ENCODE results near the gene NT5C1B.

Gene NT5C1B

DNA sequence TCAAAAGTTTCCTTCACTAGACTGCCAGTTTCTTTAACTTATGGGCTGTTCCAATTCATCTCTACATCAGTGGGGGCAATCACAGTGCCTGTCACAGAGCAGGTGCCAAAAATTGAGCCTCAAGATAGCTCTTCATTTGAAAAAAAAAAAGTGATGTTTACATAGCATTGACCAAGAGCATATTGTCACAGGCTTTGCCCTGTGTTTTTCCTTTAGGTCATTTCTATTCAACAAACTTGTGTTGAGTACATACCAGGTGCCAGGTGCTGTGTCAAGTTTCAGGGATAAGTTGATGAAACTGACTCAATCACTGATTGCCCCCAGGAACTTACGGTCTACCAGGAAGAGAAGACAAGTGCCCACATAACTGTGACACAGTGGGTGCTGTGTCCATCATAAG lies 22.2 kb upstream of the NT5C1B start:
- DNase-seq (ENCODE audit: extremely low read depth, low read depth): no peak
- H3K4me3 ChIP-seq (replicated peaks; ENCODE audit: low read depth, low read length): no peak overlapping the region
- TF ChIP-seq, protein P1, sequence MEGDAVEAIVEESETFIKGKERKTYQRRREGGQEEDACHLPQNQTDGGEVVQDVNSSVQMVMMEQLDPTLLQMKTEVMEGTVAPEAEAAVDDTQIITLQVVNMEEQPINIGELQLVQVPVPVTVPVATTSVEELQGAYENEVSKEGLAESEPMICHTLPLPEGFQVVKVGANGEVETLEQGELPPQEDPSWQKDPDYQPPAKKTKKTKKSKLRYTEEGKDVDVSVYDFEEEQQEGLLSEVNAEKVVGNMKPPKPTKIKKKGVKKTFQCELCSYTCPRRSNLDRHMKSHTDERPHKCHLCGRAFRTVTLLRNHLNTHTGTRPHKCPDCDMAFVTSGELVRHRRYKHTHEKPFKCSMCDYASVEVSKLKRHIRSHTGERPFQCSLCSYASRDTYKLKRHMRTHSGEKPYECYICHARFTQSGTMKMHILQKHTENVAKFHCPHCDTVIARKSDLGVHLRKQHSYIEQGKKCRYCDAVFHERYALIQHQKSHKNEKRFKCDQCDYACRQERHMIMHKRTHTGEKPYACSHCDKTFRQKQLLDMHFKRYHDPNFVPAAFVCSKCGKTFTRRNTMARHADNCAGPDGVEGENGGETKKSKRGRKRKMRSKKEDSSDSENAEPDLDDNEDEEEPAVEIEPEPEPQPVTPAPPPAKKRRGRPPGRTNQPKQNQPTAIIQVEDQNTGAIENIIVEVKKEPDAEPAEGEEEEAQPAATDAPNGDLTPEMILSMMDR (IDR thresholded peaks at IDR 0.05; ENCODE audit: low read depth, low read length, missing control alignments): no peak

DNA sequence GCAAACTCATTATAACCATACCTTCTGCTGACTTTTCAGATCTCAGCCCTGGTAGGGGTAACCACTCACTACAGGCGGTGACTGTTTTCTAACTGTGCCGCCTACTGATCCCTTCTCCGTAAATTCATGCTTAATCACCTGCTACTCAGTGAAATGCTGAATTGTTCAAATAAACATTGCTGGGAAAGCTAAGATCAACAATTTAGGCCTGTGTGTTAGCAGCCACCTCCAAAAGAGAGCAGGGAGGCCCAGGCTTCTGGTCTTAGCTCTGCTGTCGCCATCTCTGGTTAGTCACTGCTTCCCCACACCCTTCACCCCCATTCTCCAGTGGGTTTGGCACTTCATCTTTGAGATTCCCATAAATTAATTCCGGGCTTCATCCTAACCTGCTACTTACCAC lies 21.8 kb upstream of the NT5C1B start:
- no peak overlapping the region for H3K4me3 ChIP-seq (replicated peaks; ENCODE audit: low read depth, low read length)
- DNase-seq (ENCODE audit: extremely low read depth, low read depth): no peak
- TF ChIP-seq, protein P1 (IDR thresholded peaks at IDR 0.05; ENCODE audit: low read depth, low read length, missing control alignments): no peak

DNA sequence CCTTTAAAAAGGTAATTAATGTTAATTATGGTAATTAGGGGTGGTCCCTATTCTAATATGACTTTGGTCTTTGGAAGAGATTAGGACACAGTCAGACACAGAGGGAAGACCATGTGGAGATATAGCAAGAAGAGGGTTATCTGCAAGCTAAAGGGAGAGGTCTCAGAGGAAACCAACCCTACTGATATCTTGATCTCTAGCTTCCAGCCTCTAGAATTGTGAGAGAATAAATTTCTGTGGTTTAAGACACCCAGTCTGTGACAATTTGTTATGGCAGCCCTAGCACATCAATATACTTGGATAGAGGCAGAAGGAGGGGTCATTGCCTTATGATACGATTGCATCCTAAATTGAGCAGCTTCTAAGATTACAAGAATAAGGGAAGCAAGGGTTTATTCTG lies 21.3 kb upstream of the NT5C1B start:
- no peak overlapping the region for H3K4me3 ChIP-seq (replicated peaks; ENCODE audit: low read depth, low read length)
- DNase-seq (ENCODE audit: extremely low read depth, low read depth): no peak
- TF ChIP-seq, protein P1 (IDR thresholded peaks at IDR 0.05; ENCODE audit: low read depth, low read length, missing control alignments): no peak

DNA sequence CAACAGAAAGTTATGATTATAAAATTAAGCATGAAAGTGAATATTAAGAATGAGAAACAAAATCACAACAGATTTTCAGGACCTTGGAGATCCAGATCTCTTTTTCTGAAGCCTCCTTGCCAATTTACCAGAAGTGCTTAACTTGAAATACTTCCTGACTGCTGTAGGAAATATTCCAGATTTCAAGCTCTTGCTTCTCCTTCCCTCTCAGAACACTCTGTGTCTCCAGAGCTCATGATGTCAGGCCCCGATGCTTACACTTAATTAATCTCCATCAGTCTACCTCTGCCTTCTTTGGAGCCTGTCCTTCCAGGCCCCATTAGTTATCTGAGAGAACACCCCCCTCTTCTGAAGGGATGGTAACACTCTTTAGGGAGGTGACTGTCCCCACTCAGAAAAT lies 20.7 kb upstream of the NT5C1B start:
- TF ChIP-seq, protein P1 (IDR thresholded peaks at IDR 0.05; ENCODE audit: low read depth, low read length, missing control alignments): no peak
- no peak for DNase-seq (ENCODE audit: extremely low read depth, low read depth)
- no peak overlapping the region for H3K4me3 ChIP-seq (replicated peaks; ENCODE audit: low read depth, low read length)

DNA sequence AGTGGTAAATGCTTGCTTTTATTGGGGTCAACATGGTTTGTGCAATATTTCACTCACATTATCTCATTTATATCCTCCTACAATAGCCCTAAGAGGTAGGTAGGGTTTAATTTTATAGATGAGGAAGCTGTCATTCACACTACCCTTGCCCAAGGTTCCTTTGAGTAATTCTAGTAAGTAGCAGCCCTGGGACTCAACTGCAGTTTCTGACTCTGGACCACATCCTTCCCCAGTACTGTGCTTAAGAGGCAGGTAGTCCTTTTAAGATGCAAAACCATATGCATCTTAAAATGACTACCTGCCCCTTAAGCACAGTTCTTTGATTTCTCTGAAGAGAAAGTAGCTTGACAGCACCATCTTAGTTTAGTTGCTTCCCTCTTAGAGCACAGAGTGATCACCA lies 15.7 kb upstream of the NT5C1B start:
- DNase-seq (ENCODE audit: extremely low read depth, low read depth): no peak
- H3K4me3 ChIP-seq (replicated peaks; ENCODE audit: low read depth, low read length): no peak overlapping the region

DNA sequence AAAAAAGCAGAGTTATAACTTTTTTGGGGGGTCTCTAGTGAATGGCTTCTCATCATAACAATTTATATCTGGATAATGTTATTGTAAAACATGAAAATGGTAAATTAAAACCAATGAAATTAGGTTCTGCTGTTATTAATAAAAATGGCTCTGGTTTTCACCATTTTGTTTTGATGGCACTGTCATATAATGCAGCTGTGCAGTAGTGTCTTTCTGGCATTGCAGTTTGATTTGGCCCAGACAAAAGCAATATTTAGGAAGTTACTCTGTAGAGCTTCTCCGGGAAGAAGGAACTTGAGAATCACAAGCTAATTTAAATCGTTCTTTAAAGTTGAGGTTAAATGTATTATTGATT lies 15.1 kb upstream of the NT5C1B start:
- TF ChIP-seq, protein P1 (IDR thresholded peaks at IDR 0.05; ENCODE audit: low read depth, low read length, missing control alignments): no peak
- H3K4me3 ChIP-seq (replicated peaks; ENCODE audit: low read depth, low read length): no peak overlapping the region
- no peak for DNase-seq (ENCODE audit: extremely low read depth, low read depth)

More for the DNA sequence above, 15.7 kb upstream of the NT5C1B start:
- TF ChIP-seq, protein P1 (IDR thresholded peaks at IDR 0.05; ENCODE audit: low read depth, low read length, missing control alignments): no peak

DNA sequence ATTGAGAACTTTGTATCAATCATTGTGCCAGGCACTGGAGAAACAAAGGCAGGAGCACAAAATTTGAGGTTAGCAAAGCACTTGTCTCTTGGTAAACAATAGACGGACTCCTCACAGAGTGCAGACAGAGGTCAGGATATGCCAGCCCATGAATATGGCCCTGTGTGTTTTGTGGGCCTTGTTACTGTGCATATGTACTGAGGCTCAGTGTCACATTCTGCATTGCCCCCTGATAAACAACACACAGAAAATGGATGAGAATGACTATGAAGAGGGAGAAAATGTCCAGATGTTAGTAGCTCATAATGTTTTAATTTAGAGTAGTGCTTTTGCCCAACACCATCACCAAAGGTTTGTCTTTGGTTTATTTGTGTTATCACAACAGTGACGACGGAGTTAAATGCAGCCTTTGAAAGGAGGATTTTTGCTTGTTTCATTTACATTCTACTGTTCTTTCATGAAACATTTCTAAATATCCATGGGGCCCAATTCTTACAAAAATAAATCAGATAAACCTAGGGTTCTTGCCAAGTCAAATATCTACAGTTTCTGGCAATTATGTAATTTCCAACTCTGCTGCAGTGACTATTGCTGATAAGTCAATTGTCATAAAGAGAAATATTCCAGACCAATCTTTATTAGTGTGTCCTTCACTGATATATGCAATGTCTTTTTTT lies 14.6 kb upstream of the NT5C1B start:
- TF ChIP-seq, protein P1 (IDR thresholded peaks at IDR 0.05; ENCODE audit: low read depth, low read length, missing control alignments): no peak

More for the DNA sequence above, 14.6 kb upstream of the NT5C1B start:
- no peak overlapping the region for H3K4me3 ChIP-seq (replicated peaks; ENCODE audit: low read depth, low read length)
- DNase-seq (ENCODE audit: extremely low read depth, low read depth): no peak

All from HFF-Myc (cell line).